Lower lobe of right lung (tissue), 2 donors: ENCODE measurements around the gene TENM4. TPM values are rescaled to one million over a fixed set of nuclear protein-coding genes. Genes with fewer than 3 reads are reported as not detected.
"Not testable (repeated sequence)": the region's sequence is repeated elsewhere in the genome, so short reads cannot be mapped to it uniquely, and the experiment has no call there.

Experiments
- ATAC-seq, 2 donors: fragments of 200-7000 bp; cut with Tn5 transposase; one replicate each; pipeline ENCODE4 v1.9.1; 2020 to 2022; ENCODE audit warnings: mild to moderate bottlenecking in 2 of 2, moderate library complexity in 2 of 2
- DNase-seq: peaks from one replicate; pipeline ENCODE4 v3.0.0-alpha.2; 2020
- H3K27ac ChIP-seq: fragments of 200-600 bp; one replicate; pipeline ENCODE4 v1.8.0; 2022
- H3K27me3 ChIP-seq: fragments of 200-600 bp; one replicate; pipeline ENCODE4 v1.8.0; 2022; ENCODE audit warnings: low read depth
- H3K36me3 ChIP-seq: fragments of 200-600 bp; one replicate; pipeline ENCODE4 v1.8.0; 2022; ENCODE audit warnings: mild to moderate bottlenecking
- H3K4me1 ChIP-seq: fragments of 200-600 bp; one replicate; pipeline ENCODE4 v1.8.0; 2022
- H3K4me3 ChIP-seq: fragments of 200-600 bp; one replicate; pipeline ENCODE4 v1.8.0; 2022; ENCODE audit warnings: mild to moderate bottlenecking
- H3K9me3 ChIP-seq: fragments of 200-600 bp; one replicate; pipeline ENCODE4 v1.8.0; 2022
- intact Hi-C: fragments of 100-400 bp; cut with DNase I; formaldehyde crosslinking; loops from one replicate; pipeline ENCODE4 v1.11.0; 2022
- total RNA-seq: library from RNA; stranded (reverse); fragmentation: NEBNext Ultra II Directional; extraction: Animal tissue kit (Norgen Biotek cat#: 25700); gene quantifications from one replicate; pipeline ENCODE4 v1.2.1, GENCODE V29; 2021
- TF ChIP-seq, protein P1 (sequence below): fragments of 200-600 bp; IDR thresholded peaks from one replicate; pipeline ENCODE4 v1.8.0; 2022; ENCODE audit warnings: antibody characterized with exemption, mild to moderate bottlenecking
- donor health status: DM: no; HTN: yes; CAD: no; lungs with severe emphysema.

TENM4 gene
- total RNA-seq, 1 donor from 2014 or later = 1.1 TPM

DNA sequence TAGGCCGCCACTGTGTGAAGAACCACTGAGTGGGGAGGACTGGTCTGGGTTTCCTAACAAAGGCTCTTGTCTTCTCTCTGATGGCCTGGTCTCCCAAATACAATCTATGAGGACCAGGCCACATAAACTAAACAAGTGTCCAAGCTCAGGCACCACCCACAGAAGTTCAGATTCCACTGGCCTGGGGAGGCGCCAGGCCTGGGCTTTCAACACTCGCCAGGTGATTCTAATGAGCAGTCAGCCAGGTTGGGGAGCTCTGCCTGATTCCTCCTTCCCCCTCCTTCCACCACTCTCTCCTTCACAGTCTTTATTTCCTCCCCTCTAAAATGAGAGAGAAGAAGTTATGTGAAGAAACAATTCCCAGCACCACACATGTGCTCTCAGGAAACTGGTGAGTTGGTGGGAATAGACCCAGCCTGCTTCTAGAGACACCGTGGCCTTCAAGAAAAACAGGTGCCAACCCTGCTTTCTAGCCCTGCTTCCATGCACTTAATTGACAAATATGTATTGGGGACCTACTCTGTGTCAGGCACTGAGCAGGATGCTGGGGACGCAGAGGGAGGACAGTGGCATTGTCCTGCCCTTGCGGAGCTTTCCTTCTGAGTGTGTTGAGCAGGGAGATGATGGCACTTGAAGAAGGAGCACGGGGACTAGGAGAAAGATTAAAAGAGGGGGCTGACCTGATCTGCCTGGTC lies 242.5 kb downstream of the TENM4 start:
- TF ChIP-seq, protein P1, sequence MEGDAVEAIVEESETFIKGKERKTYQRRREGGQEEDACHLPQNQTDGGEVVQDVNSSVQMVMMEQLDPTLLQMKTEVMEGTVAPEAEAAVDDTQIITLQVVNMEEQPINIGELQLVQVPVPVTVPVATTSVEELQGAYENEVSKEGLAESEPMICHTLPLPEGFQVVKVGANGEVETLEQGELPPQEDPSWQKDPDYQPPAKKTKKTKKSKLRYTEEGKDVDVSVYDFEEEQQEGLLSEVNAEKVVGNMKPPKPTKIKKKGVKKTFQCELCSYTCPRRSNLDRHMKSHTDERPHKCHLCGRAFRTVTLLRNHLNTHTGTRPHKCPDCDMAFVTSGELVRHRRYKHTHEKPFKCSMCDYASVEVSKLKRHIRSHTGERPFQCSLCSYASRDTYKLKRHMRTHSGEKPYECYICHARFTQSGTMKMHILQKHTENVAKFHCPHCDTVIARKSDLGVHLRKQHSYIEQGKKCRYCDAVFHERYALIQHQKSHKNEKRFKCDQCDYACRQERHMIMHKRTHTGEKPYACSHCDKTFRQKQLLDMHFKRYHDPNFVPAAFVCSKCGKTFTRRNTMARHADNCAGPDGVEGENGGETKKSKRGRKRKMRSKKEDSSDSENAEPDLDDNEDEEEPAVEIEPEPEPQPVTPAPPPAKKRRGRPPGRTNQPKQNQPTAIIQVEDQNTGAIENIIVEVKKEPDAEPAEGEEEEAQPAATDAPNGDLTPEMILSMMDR = no peak
- Histone ChIP-seq H3K27ac (no peak overlapping the region), H3K4me1 (no peaks in the 10 kb centered on the region), H3K27me3 (no peaks in the 10 kb centered on the region), H3K4me3 (no peak overlapping the region), H3K9me3 (no peaks in the 10 kb centered on the region), H3K36me3 (no peaks in the 10 kb centered on the region)
- ATAC-seq (no peak), DNase-seq (no peak)
- intact Hi-C loops = no loop called here

DNA sequence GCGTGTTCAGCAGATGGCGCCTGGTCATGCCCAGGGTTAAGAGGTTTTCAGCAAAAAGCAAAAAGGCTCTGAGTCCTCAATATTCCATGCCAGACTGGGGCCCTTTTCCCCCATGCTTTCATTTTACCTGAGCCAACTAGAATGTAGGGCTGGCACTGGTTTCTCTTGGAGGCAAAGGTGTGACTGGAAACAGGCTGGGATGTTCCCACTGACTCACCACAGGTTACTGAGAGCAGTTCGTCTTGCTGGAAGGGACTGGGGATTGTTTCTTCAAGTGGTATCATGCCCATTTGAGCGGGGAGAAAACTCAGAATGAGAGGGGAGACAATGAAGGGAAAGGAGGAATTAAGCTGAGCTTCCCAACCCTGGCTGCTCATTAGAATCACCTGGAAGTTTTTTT lies 243.9 kb downstream of the TENM4 start:
- ATAC-seq (no peak), DNase-seq (no peak)
- no peaks in the 10 kb centered on the region for H3K9me3 ChIP-seq
- H3K27ac ChIP-seq = no peak overlapping the region
- H3K4me1 ChIP-seq = no peaks in the 10 kb centered on the region
- no peaks in the 10 kb centered on the region for H3K27me3 ChIP-seq
- intact Hi-C loops = no loop called here
- TF ChIP-seq, protein P1 = no peak
- H3K4me3 ChIP-seq = no peak overlapping the region
- H3K36me3 ChIP-seq = no peaks in the 10 kb centered on the region

GRCh38 chr11:79195209-79195608 lies 245.6 kb downstream of the TENM4 start:
- Histone ChIP-seq H3K36me3 (no peaks in the 10 kb centered on the region), H3K9me3 (no peaks in the 10 kb centered on the region), H3K27ac (no peak overlapping the region), H3K27me3 (no peaks in the 10 kb centered on the region), H3K4me1 (no peaks in the 10 kb centered on the region), H3K4me3 (no peak overlapping the region)
- intact Hi-C loops = no loop called here
- TF ChIP-seq, protein P1 = no peak
- ATAC-seq (no peak), DNase-seq (no peak)

DNA sequence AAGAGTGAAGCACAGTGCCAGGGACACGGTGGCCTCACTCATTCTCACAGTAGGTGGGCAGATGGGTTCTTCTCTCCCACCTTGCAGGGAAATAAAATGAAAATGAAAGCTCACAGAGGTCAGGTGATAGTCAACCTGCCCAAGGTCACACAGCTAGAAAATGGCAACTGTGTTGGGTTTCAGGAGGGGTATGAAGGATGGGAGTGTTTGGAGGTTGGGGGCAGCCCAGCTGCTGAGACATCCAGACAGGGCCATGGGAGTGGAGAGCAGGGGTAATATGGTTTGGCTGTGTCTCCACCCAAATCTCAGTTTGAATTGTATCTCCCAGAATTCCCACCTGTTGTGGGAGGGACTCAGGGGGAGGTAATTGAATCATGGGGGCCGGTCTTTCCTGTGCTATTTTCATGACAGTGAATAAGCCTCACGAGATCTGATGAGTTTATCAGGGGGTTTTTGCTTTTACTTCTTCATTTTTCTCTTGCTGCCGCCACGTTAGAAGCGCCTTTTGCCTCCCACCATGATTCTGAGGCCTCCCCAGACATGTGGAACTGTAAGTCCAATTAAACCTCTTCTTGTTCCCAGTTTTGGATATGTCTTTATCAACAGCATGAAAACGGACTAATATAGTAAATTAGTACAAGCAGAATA lies 247.0 kb downstream of the TENM4 start:
- Histone ChIP-seq H3K4me1 (no peaks in the 10 kb centered on the region), H3K9me3 (no peaks in the 10 kb centered on the region), H3K27ac (no peak overlapping the region), H3K36me3 (no peaks in the 10 kb centered on the region), H3K27me3 (no peaks in the 10 kb centered on the region), H3K4me3 (no peak overlapping the region)
- intact Hi-C loops = no loop called here
- TF ChIP-seq, protein P1 = no peak
- DNase-seq (no peak), ATAC-seq (no peak)

DNA sequence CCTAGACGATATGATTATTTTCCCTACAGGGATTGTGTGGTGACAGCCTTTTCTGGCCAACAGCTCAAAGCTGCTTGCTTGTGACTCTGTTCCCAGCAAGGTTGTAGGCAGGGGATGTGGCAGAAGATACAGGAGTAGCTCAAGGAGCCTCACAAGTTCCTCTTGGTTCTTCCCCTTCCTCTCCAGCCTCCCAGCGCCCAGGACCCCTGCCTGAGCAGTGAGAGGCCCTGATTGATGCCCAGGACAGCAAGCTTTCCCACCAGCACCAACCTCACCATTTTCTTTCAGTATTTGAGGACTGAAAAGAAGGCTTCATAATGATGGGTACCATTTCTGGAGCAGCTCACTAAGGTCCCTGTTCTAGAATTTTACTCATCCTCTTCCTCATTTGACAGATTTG lies 248.0 kb downstream of the TENM4 start:
- no peaks in the 10 kb centered on the region for H3K4me1 ChIP-seq
- no peak overlapping the region for H3K27ac ChIP-seq
- H3K36me3 ChIP-seq = no peaks in the 10 kb centered on the region
- no peaks in the 10 kb centered on the region for H3K27me3 ChIP-seq
- ATAC-seq = no peak
- intact Hi-C loops = no loop called here
- no peak for DNase-seq
- TF ChIP-seq, protein P1 = no peak
- H3K4me3 ChIP-seq = no peak overlapping the region
- no peaks in the 10 kb centered on the region for H3K9me3 ChIP-seq

DNA sequence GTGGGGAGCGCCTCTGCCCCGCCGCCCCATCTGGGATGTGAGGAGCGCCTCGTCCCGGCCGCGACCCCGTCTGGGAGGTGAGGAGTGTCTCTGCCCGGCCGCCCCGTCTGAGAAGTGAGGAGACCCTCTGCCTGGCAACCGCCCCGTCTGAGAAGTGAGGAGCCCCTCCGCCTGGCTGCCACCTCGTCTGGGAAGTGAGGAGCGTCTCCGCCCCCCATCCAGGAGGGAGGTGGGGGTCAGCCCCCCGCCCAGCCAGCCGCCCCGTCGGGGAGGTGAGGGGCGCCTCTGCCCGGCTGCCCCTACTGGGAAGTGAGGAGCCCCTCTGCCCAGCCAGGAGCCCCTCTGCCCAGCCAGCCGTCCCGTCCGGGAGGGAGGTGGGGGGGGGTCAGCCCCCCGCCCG lies 249.1 kb downstream of the TENM4 start:
- intact Hi-C loops, H3K4me3 ChIP-seq, H3K9me3 ChIP-seq, H3K27ac ChIP-seq, DNase-seq, H3K36me3 ChIP-seq, H3K27me3 ChIP-seq, H3K4me1 ChIP-seq, ATAC-seq: not testable (repeated sequence)

- H3K36me3 ChIP-seq, H3K4me1 ChIP-seq, H3K27ac ChIP-seq, H3K9me3 ChIP-seq, ATAC-seq, H3K27me3 ChIP-seq, intact Hi-C loops, DNase-seq, H3K4me3 ChIP-seq: not testable (repeated sequence)
Observed at GRCh38 chr11:79190553-79190952, 250.3 kb downstream of the TENM4 start.
